CD4-positive, alpha-beta memory T cell (primary cell): Measurements from ENCODE around the gene SRC. TPM values are rescaled to one million over a fixed set of nuclear protein-coding genes. Genes with fewer than 3 reads are reported as not detected.
"Not testable (repeated sequence)": the region's sequence is repeated elsewhere in the genome, so short reads cannot be mapped to it uniquely, and the experiment has no call there.

Experiments used
- CTCF ChIA-PET: fragments of 350-600 bp; sonication (Branson Sonifier 250); formaldehyde crosslinking; loops from one replicate; lab custom pipeline; 2021; ENCODE audit warnings: inconsistent platforms; ENCODE audit not compliant: partially characterized antibody; lab: Charles Lee
- POLR2A ChIA-PET: fragments of 350-600 bp; sonication (Branson Sonifier 250); formaldehyde crosslinking; loops from one replicate; lab custom pipeline; 2021; ENCODE audit not compliant: partially characterized antibody; lab: Charles Lee
- DNase-seq, 5 donors: peaks; one replicate each; pipeline versions ENCODE4 v3.0.0 to v3.0.0-alpha.2; 2020 to 2022; ENCODE audit warnings: mixed read lengths in 1 of 5
- H3K27ac ChIP-seq: one replicate; pipeline ENCODE4 v1.7.0; 2013; ENCODE audit warnings: low read depth, low read length
- H3K27me3 ChIP-seq: 2 replicates; pipeline ENCODE4 v1.7.0; 2013; ENCODE audit warnings: mild to moderate bottlenecking, low read length, moderate library complexity; ENCODE audit not compliant: insufficient read depth
- H3K36me3 ChIP-seq: 2 replicates; pipeline ENCODE4 v1.7.0; 2013; ENCODE audit warnings: mild to moderate bottlenecking, low read length, moderate library complexity; ENCODE audit not compliant: insufficient read depth
- H3K4me1 ChIP-seq: 2 replicates; pipeline ENCODE4 v1.7.0; 2013; ENCODE audit warnings: mild to moderate bottlenecking, low read length, moderate library complexity; ENCODE audit not compliant: insufficient read depth
- H3K4me3 ChIP-seq, 2 donors: one replicate each; pipeline ENCODE4 v1.7.0; 2013; ENCODE audit warnings: low read length in 2 of 2, mild to moderate bottlenecking in 1 of 2
- H3K9me3 ChIP-seq, 2 donors: one replicate each; pipeline ENCODE4 v1.7.0; 2013; ENCODE audit warnings: low read length in 2 of 2, control low read depth in 1 of 2; ENCODE audit not compliant: control insufficient read depth in 1 of 2
- H3K27ac Mint-ChIP-seq, 7 donors: one replicate each; pipeline ENCODE4 v1.8.0; 2020 to 2021; ENCODE audit warnings: mixed read lengths in 7 of 7, mild to moderate bottlenecking in 6 of 7, inconsistent platforms in 3 of 7, moderate library complexity in 3 of 7
- H3K27me3 Mint-ChIP-seq, 2 donors: one replicate each; pipeline ENCODE4 v1.8.0; 2020 to 2021; ENCODE audit warnings: mixed read lengths in 2 of 2
- H3K36me3 Mint-ChIP-seq, 2 donors: one replicate each; pipeline ENCODE4 v1.8.0; 2020 to 2021; ENCODE audit warnings: mixed read lengths in 2 of 2, inconsistent platforms in 1 of 2, mild to moderate bottlenecking in 1 of 2
- H3K4me1 Mint-ChIP-seq, 4 donors: one replicate each; pipeline ENCODE4 v1.8.0; 2020 to 2021; ENCODE audit warnings: mixed read lengths in 4 of 4, mild to moderate bottlenecking in 1 of 4
- H3K4me3 Mint-ChIP-seq, 8 donors: one replicate each; pipeline ENCODE4 v1.8.0; 2020 to 2021; ENCODE audit warnings: mixed read lengths in 8 of 8, mild to moderate bottlenecking in 7 of 8, moderate library complexity in 6 of 8, inconsistent platforms in 3 of 8
- H3K9me3 Mint-ChIP-seq, 8 donors: one replicate each; pipeline ENCODE4 v1.8.0; 2020 to 2021; ENCODE audit warnings: mixed read lengths in 8 of 8, mild to moderate bottlenecking in 5 of 8, inconsistent platforms in 3 of 8, moderate library complexity in 1 of 8
- intact Hi-C: fragments of 100-400 bp; cut with micrococcal nuclease; formaldehyde crosslinking; loops from one replicate; pipeline ENCODE4 v1.15.1; 2023
- polyA plus RNA-seq, 2 donors: library from polyadenylated mRNA; unstranded; fragments of 300-500 nt; fragmentation: Illumina TruSeq; gene quantifications; one replicate each; pipeline ENCODE4 v1.2.3, GENCODE V29; 2021
- total RNA-seq, 2 experiments: library from RNA; stranded (reverse); gene quantifications; one replicate each; pipeline ENCODE4 v1.2.3, GENCODE V29; 2021

Gene SRC
- total and polyA plus RNA-seq, 4 experiments from 2014 or later = 0.32 to 4.5 (median 2.3) TPM

DNA sequence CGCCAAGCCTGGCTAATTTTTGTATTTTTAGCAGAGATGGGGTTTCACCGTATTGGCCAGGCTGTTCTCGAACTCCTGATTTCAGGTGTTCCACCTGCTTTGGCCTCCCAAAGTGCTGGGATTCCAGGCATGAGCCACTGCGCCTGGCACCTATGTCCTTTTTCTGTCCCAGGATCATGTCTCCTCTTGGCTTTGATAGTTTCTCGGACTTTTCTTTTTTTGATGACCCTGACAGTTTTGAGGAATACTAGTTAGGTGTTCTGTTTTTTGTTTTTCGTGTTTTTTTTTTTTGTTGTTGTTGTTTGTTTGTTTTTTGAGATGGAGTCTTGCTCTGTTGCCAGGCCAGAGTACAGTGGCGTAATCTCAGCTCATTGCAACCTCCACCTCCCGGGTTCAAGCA is 7.6 kb upstream of the SRC start:
- H3K4me1 ChIP-seq = peaks cover 16% of the 10 kb centered on the region
- DNase-seq, H3K27me3 ChIP-seq, H3K4me3 ChIP-seq, CTCF ChIA-PET, H3K36me3 Mint-ChIP-seq, H3K27me3 Mint-ChIP-seq, POLR2A ChIA-PET, H3K4me3 Mint-ChIP-seq, H3K9me3 Mint-ChIP-seq, H3K9me3 ChIP-seq, H3K27ac Mint-ChIP-seq, H3K36me3 ChIP-seq, H3K27ac ChIP-seq, intact Hi-C loops: not testable (repeated sequence)
- peaks cover 7 to 30% (median 17%) of the 10 kb centered on the region in 4 donors for H3K4me1 Mint-ChIP-seq

- Mint-ChIP-seq H3K9me3 (no peaks in the 10 kb centered on the region), H3K4me1 (peaks cover 7 to 35% (median 17%) of the 10 kb centered on the region in 4 donors), H3K27ac (no peak overlapping the region), H3K27me3 (no peaks in the 10 kb centered on the region), H3K4me3 (no peak overlapping the region), H3K36me3 (no peaks in the 10 kb centered on the region)
- H3K4me1 ChIP-seq = peaks cover 16% of the 10 kb centered on the region
- H3K9me3 ChIP-seq = no peaks in the 10 kb centered on the region
- H3K4me3 ChIP-seq = no peak overlapping the region
- H3K27ac ChIP-seq = no peak overlapping the region
- DNase-seq = no peak
- no peaks in the 10 kb centered on the region for H3K36me3 ChIP-seq
- CTCF ChIA-PET = no interaction called here
- no peaks in the 10 kb centered on the region for H3K27me3 ChIP-seq
- intact Hi-C loops = no loop called here
- POLR2A ChIA-PET = no interaction called here
Measured at GRCh38 chr20:37339208-37339607, 6.7 kb upstream of the SRC start.

DNA sequence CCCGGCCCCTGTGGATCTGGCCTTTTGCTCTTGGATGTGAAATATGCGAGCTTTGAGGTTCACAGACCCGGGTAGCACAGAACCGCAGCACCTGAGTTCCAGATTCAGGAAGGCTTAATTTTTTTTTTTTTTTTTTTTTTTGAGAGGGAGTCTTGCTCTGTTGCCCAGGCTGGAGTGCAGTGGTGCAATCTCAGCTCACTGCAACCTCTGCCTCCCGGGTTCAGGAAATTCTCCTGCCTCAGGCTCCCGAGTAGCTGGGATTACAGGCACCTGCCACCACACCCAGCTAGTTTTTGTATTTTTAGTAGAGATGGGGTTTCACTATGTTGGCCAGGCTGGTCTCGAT is 6.2 kb upstream of the SRC start:
- H3K27ac ChIP-seq, H3K4me3 Mint-ChIP-seq, H3K27ac Mint-ChIP-seq, intact Hi-C loops, H3K9me3 Mint-ChIP-seq, DNase-seq, H3K36me3 Mint-ChIP-seq, POLR2A ChIA-PET, H3K27me3 Mint-ChIP-seq, H3K27me3 ChIP-seq, H3K36me3 ChIP-seq, H3K4me3 ChIP-seq, H3K9me3 ChIP-seq, CTCF ChIA-PET: not testable (repeated sequence)
- peaks cover 16% of the 10 kb centered on the region for H3K4me1 ChIP-seq
- peaks cover 7 to 39% (median 17%) of the 10 kb centered on the region in 4 donors for H3K4me1 Mint-ChIP-seq

DNA sequence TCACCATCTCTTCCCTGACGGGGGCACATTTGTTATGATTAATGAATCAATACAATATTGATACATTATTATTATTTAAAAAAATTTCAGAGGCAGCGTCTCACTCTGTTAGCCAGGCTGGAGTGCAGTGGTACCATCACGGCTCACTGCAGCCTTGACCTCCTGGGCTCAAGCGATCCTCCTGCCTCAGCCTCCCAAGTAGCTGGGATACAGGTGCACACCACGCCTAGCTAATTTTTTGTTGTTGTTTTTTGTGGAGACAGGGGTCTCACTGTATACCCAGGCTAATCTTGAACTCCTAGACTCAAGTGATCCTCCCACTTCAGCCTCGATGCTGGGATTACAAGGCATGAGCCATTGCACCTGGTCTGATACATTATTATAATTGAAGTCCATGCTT is 4.9 kb upstream of the SRC start:
- no peaks in the 10 kb centered on the region for H3K27me3 ChIP-seq
- Mint-ChIP-seq H3K27ac (no peak overlapping the region), H3K9me3 (no peaks in the 10 kb centered on the region), H3K4me1 (peaks cover 6 to 41% (median 17%) of the 10 kb centered on the region in 4 donors), H3K4me3 (no peak overlapping the region), H3K27me3 (no peaks in the 10 kb centered on the region), H3K36me3 (no peaks in the 10 kb centered on the region)
- no peak overlapping the region for H3K27ac ChIP-seq
- H3K4me3 ChIP-seq = no peak overlapping the region
- H3K9me3 ChIP-seq = no peaks in the 10 kb centered on the region
- CTCF ChIA-PET = no interaction called here
- no peaks in the 10 kb centered on the region for H3K36me3 ChIP-seq
- intact Hi-C loops = no loop called here
- POLR2A ChIA-PET = no interaction called here
- H3K4me1 ChIP-seq = peaks cover 19% of the 10 kb centered on the region
- DNase-seq = no peak

GRCh38 chr20:37341632-37342031 is 4.3 kb upstream of the SRC start:
- peaks cover 1 to 35% (median 12%) of the 10 kb centered on the region in 4 donors for H3K4me1 Mint-ChIP-seq
- no peaks in the 10 kb centered on the region for H3K27me3 Mint-ChIP-seq
- H3K9me3 Mint-ChIP-seq = no peaks in the 10 kb centered on the region
- CTCF ChIA-PET = no interaction called here
- no peaks in the 10 kb centered on the region for H3K36me3 Mint-ChIP-seq
- POLR2A ChIA-PET = no interaction called here
- H3K4me3 Mint-ChIP-seq = no peak overlapping the region
- Histone ChIP-seq H3K4me1 (peaks cover 14% of the 10 kb centered on the region), H3K9me3 (no peaks in the 10 kb centered on the region), H3K36me3 (no peaks in the 10 kb centered on the region), H3K4me3 (no peak overlapping the region), H3K27me3 (no peaks in the 10 kb centered on the region), H3K27ac (no peak overlapping the region)
- DNase-seq = no peak
- H3K27ac Mint-ChIP-seq = no peak overlapping the region
- intact Hi-C loops = no loop called here

- CTCF ChIA-PET = no interaction called here
- no peaks in the 10 kb centered on the region for H3K9me3 ChIP-seq
- H3K27me3 Mint-ChIP-seq = no peaks in the 10 kb centered on the region
- no peak for DNase-seq
- H3K27ac ChIP-seq = no peak overlapping the region
- H3K4me3 Mint-ChIP-seq = peak overlapping the region in 1 of 8 donors; percentile 29
- peaks cover 6% of the 10 kb centered on the region for H3K4me1 ChIP-seq
- H3K4me3 ChIP-seq = no peak overlapping the region
- intact Hi-C loops = no loop called here
- H3K4me1 Mint-ChIP-seq = peaks cover 0 to 29% (median 9%) of the 10 kb centered on the region in 4 donors
- H3K9me3 Mint-ChIP-seq = no peaks in the 10 kb centered on the region
- POLR2A ChIA-PET = no interaction called here
- H3K36me3 ChIP-seq = no peaks in the 10 kb centered on the region
- H3K27ac Mint-ChIP-seq = peak overlapping the region in 2 of 7 donors; percentile 39 to 41
- H3K27me3 ChIP-seq = no peaks in the 10 kb centered on the region
- H3K36me3 Mint-ChIP-seq = no peaks in the 10 kb centered on the region
Measured at GRCh38 chr20:37342231-37343177, 3.4 kb upstream of the SRC start.

- peak overlapping the region in 3 of 8 donors; percentile 29 to 53 (median 36) for H3K4me3 Mint-ChIP-seq
- intact Hi-C loops = no loop called here
- H3K9me3 Mint-ChIP-seq = no peaks in the 10 kb centered on the region
- Histone ChIP-seq H3K36me3 (no peaks in the 10 kb centered on the region), H3K4me3 (no peak overlapping the region), H3K4me1 (peaks cover 6% of the 10 kb centered on the region), H3K9me3 (no peaks in the 10 kb centered on the region), H3K27me3 (no peaks in the 10 kb centered on the region), H3K27ac (no peak overlapping the region)
- peak overlapping the region in 1 of 7 donors; percentile 57 for H3K27ac Mint-ChIP-seq
- H3K36me3 Mint-ChIP-seq = no peaks in the 10 kb centered on the region
- no peaks in the 10 kb centered on the region for H3K27me3 Mint-ChIP-seq
- peaks cover 2 to 38% (median 8%) of the 10 kb centered on the region in 4 donors for H3K4me1 Mint-ChIP-seq
- no peak for DNase-seq
- ChIA-PET POLR2A (no interaction called here), CTCF (interaction anchor here (1.2 kb wide), 1 partner anchor 42 kb away, joined by 3 read pairs; no protein-coding TSS in a partner anchor)
Measured at GRCh38 chr20:37343212-37343993, 2.5 kb upstream of the SRC start.
